ENCODE measurements around the gene RRAD.

RRAD gene

DNA sequence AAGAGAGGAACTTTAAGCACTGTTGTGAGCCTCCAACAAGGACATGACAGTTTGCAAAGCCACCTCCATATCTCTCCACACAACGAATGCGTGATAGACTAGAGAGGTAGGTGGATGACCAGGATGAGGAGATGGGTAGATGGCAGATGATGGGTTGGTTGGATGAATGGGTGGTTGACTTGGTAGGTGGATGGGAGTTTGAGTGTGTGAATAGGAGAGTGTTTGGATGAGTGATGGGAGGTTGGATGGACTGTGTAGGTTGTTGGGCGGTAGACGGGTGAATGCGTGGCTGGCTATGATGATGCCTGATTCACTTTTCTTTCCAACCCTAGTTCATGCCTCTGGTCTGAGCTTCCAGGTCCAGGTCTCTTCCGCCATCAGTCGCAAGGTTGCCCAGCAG, 10.8 kb downstream of the RRAD start:
- TF ChIP-seq, protein P1, sequence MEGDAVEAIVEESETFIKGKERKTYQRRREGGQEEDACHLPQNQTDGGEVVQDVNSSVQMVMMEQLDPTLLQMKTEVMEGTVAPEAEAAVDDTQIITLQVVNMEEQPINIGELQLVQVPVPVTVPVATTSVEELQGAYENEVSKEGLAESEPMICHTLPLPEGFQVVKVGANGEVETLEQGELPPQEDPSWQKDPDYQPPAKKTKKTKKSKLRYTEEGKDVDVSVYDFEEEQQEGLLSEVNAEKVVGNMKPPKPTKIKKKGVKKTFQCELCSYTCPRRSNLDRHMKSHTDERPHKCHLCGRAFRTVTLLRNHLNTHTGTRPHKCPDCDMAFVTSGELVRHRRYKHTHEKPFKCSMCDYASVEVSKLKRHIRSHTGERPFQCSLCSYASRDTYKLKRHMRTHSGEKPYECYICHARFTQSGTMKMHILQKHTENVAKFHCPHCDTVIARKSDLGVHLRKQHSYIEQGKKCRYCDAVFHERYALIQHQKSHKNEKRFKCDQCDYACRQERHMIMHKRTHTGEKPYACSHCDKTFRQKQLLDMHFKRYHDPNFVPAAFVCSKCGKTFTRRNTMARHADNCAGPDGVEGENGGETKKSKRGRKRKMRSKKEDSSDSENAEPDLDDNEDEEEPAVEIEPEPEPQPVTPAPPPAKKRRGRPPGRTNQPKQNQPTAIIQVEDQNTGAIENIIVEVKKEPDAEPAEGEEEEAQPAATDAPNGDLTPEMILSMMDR (conservative IDR thresholded peaks at IDR 0.05; ENCODE audit: control insufficient read depth, insufficient read depth, low read depth, low read length) = no peak
- H3K4me3 ChIP-seq (ENCODE audit: control insufficient read depth, low read depth, low read length) = no peak overlapping the region
- DNase-seq (ENCODE audit: low read depth) = no peak

DNA sequence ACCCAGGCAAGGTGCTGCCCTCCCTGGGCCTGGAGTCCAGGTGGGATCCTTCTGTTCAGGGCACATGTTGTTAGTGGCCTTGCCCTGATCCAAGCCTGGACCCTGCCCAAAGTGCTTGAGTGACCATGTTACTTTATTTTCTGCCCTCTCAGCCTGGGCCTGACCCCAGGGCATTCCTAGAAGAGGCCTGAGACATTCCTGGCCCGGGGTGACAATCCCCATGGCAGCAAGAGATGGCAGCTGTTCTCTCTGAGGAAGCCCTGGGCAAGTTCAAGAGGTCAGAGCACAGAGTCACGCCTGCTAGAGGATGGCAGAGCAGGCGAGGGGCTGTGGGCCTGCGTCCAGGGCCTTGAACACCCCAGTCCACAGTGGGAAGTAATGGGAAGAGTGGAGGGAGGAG, 11.6 kb downstream of the RRAD start:
- TF ChIP-seq, protein P1 (conservative IDR thresholded peaks at IDR 0.05; ENCODE audit: control insufficient read depth, insufficient read depth, low read depth, low read length) = no peak
- no peak overlapping the region for H3K4me3 ChIP-seq (ENCODE audit: control insufficient read depth, low read depth, low read length)
- no peak for DNase-seq (ENCODE audit: low read depth)

DNA sequence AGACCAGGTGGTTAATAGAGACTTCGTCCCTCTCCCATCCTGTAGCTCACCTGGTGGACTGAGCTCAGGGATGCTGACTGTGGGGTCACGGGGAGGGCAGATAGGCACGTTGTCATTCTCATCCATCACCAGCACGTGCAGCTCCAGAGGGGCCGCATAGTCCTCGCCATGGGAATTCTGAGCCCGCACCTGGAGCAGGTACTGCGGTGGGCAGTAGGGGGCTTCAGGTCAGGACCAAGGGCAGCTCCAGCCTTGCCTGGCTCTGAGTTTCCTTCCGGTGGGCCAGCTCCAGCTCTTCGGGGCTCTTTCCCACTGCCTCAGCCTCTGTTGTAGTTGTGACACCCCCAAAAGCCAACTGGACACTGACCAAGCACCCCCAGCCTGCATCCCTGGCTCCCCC, 12.3 kb downstream of the RRAD start:
- no peak overlapping the region for H3K4me3 ChIP-seq (ENCODE audit: control insufficient read depth, low read depth, low read length)
- TF ChIP-seq, protein P1 (conservative IDR thresholded peaks at IDR 0.05; ENCODE audit: control insufficient read depth, insufficient read depth, low read depth, low read length) = no peak
- no peak for DNase-seq (ENCODE audit: low read depth)

DNA sequence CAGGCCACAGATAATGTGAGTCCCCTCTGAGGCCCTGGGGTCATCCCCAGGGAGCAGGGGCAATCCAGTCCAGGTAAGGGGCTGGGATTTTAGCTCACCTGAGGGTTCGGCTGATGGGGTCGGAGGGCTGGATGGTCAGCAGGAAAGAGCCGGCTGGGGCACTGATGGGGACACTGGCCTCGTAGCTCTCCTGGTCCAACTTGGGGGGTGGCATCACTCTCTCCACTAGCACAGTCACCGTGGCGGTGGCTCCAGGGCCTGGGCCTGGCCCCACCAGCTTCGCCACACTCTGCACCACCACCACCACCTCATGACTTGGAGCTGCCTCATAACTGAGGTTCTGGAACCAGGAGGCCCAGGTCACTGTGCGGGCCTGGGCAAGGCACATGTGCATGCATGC, 13.5 kb downstream of the RRAD start:
- no peak for DNase-seq (ENCODE audit: low read depth)
- H3K4me3 ChIP-seq (ENCODE audit: control insufficient read depth, low read depth, low read length) = no peak overlapping the region
- TF ChIP-seq, protein P1 (conservative IDR thresholded peaks at IDR 0.05; ENCODE audit: control insufficient read depth, insufficient read depth, low read depth, low read length) = no peak

DNA sequence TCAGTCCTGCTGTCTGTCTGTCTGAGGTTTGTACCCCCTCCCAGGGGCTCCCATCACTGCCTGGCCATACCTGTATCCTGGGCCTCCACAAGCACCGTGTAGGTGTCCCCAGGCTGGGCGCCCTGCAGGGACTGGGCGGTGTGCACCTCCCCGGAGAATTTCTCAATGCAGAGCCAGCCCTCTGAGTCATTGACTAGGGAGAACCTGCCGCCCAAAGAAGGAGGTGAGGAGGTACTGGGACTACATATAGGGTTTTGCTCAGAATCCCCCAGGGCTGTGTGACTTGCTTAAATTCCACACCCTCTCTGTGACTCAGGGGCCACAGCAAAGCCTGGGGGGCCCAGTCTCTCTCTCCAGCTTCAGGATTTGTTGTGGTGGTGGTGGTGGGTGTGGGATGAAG, 14.2 kb downstream of the RRAD start:
- TF ChIP-seq, protein P1 (conservative IDR thresholded peaks at IDR 0.05; ENCODE audit: control insufficient read depth, insufficient read depth, low read depth, low read length) = no peak
- no peak for DNase-seq (ENCODE audit: low read depth)
- H3K4me3 ChIP-seq (ENCODE audit: control insufficient read depth, low read depth, low read length) = no peak overlapping the region

DNA sequence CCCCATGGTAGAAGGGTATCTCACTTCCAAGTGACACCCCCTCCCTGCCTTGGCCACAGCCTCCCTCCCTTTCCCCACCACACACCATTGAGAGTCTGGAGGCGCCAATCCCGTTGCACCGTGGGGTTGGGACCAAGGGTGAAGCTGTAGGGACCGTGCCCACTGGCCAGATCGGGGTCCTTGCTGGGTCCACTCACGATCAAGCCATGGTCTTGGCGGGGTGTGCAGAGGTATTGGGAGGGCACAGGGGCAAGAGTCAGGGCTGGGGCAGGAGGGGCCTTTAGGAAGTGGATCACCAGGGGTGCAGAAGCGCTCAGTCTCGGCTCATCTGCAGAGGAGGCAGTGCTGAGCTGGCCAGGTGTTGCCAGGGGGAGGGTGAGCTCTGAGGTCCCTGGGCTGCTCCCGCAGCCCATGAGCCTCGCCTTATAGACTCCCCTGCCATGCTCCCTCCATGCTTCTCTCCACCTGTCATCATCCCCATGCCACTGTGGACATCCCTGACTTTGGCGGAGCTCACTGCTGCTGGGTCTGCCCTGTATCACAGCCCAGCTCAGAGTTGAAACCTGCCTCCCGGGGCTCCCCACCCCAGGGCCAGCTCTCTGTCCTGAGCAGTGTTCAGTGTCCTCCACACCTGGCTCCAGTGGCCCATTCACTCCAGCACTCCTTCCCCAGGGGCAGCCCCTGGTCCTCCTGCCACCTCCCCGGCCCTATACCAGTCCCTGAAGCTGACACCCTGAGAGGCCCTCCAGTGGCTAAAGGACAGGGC, 15.0 kb downstream of the RRAD start:
- TF ChIP-seq, protein P1 (conservative IDR thresholded peaks at IDR 0.05; ENCODE audit: control insufficient read depth, insufficient read depth, low read depth, low read length) = no peak
- DNase-seq (ENCODE audit: low read depth) = no peak
- no peak overlapping the region for H3K4me3 ChIP-seq (ENCODE audit: control insufficient read depth, low read depth, low read length)
